ENCODE measurements around the gene TMEM167A. TPM values are rescaled to one million over a fixed set of nuclear protein-coding genes. Genes with fewer than 3 reads are reported as not detected.

The TMEM167A gene
- 10 to 100 TPM; 70.4 to 78.6 TPM for total RNA-seq

GRCh38 chr5:83076742-83077661 is at the start of gene TMEM167A, which contains the start of gene XRCC4:
TMEM167A (minus strand) TSS chr5:83077394; CDS start chr5:83077323, 71 bp downstream.
XRCC4 (plus strand) TSS chr5:83077547; CDS start chr5:83104920, 27,373 bp downstream.
- intact Hi-C loops (cut with micrococcal nuclease) = loop anchor here (10.0 kb wide), 1 partner anchor 398 kb away; the partner anchor contains the start of gene VCAN
- ATAC-seq (peak; percentile 99), DNase-seq (peak; percentile 96)
- TF ChIP-seq CTCF (IDR thresholded peaks at IDR 0.05) = no peak
- peak within 1 kb of the TSS; percentile 99 for H3K27ac Mint-ChIP-seq
- peaks cover 47% of the 10 kb centered on the region for H3K4me1 Mint-ChIP-seq (ENCODE audit: low read depth)
- ChIA-PET POLR2A (interaction anchor here (0.6 to 1.9 kb wide), 9 partner anchors 8 to 423 kb away, joined by 3 to 6 read pairs (median 4); no protein-coding TSS in a partner anchor), CTCF (no interaction called here)
- peak within 1 kb of the TSS; percentile 97 for H3K4me3 Mint-ChIP-seq
- H3K36me3 Mint-ChIP-seq (ENCODE audit: low read depth) = peaks cover 29% of the 10 kb centered on the region
- H3K9me3 Mint-ChIP-seq = no peaks in the 10 kb centered on the region
- no peaks in the 10 kb centered on the region for H3K27me3 Mint-ChIP-seq

- no peak overlapping the region for H3K27ac Mint-ChIP-seq
- DNase-seq (no peak), ATAC-seq (no peak)
- no peaks in the 10 kb centered on the region for H3K4me1 Mint-ChIP-seq (ENCODE audit: low read depth)
- no peak overlapping the region for H3K4me3 Mint-ChIP-seq
- POLR2A ChIA-PET = no interaction called here
- H3K36me3 Mint-ChIP-seq (ENCODE audit: low read depth) = peaks cover 27% of the 10 kb centered on the region
- intact Hi-C loops (cut with micrococcal nuclease) = no loop called here
- no peaks in the 10 kb centered on the region for H3K27me3 Mint-ChIP-seq
- no peak for TF ChIP-seq CTCF (IDR thresholded peaks at IDR 0.05)
- H3K9me3 Mint-ChIP-seq = peaks cover 6% of the 10 kb centered on the region
- CTCF ChIA-PET = no interaction called here
These were observed 49.3 kb upstream of the TMEM167A start for GRCh38 chr5:83126501-83126900.

- H3K36me3 Mint-ChIP-seq (ENCODE audit: low read depth) = peaks cover 27% of the 10 kb centered on the region
- H3K9me3 Mint-ChIP-seq = peaks cover 6% of the 10 kb centered on the region
- no peak for TF ChIP-seq CTCF (IDR thresholded peaks at IDR 0.05)
- no peak for DNase-seq
- ChIA-PET CTCF (interaction anchor here (0.6 kb wide), 1 partner anchor 221 kb away, joined by 3 read pairs; no protein-coding TSS in a partner anchor), POLR2A (no interaction called here)
- intact Hi-C loops (cut with micrococcal nuclease) = no loop called here
- H3K4me1 Mint-ChIP-seq (ENCODE audit: low read depth) = no peaks in the 10 kb centered on the region
- no peaks in the 10 kb centered on the region for H3K27me3 Mint-ChIP-seq
- H3K27ac Mint-ChIP-seq = no peak overlapping the region
- ATAC-seq = no peak
- H3K4me3 Mint-ChIP-seq = no peak overlapping the region
These were observed 48.4 kb upstream of the TMEM167A start for GRCh38 chr5:83125560-83125959.

GRCh38 chr5:83124593-83124992 is 47.4 kb upstream of the TMEM167A start:
- intact Hi-C loops (cut with micrococcal nuclease) = no loop called here
- Mint-ChIP-seq H3K27ac (no peak overlapping the region), H3K4me3 (no peak overlapping the region), H3K4me1 (ENCODE audit: low read depth) (no peaks in the 10 kb centered on the region), H3K9me3 (peaks cover 6% of the 10 kb centered on the region), H3K36me3 (ENCODE audit: low read depth) (peaks cover 24% of the 10 kb centered on the region), H3K27me3 (no peaks in the 10 kb centered on the region)
- ATAC-seq = no peak
- POLR2A ChIA-PET = no interaction called here
- CTCF ChIA-PET = no interaction called here
- DNase-seq = no peak
- TF ChIP-seq CTCF (IDR thresholded peaks at IDR 0.05) = no peak

GRCh38 chr5:83118976-83119375 is 41.8 kb upstream of the TMEM167A start:
- TF ChIP-seq CTCF (IDR thresholded peaks at IDR 0.05) = no peak
- DNase-seq (no peak), ATAC-seq (no peak)
- H3K27ac Mint-ChIP-seq = no peak overlapping the region
- H3K36me3 Mint-ChIP-seq (ENCODE audit: low read depth) = peaks cover 23% of the 10 kb centered on the region
- CTCF ChIA-PET = no interaction called here
- H3K4me1 Mint-ChIP-seq (ENCODE audit: low read depth) = no peaks in the 10 kb centered on the region
- no peak overlapping the region for H3K4me3 Mint-ChIP-seq
- POLR2A ChIA-PET = no interaction called here
- intact Hi-C loops (cut with micrococcal nuclease) = no loop called here
- no peaks in the 10 kb centered on the region for H3K27me3 Mint-ChIP-seq
- peaks cover 8% of the 10 kb centered on the region for H3K9me3 Mint-ChIP-seq
